Muscle of back (tissue), 11 donors: ENCODE measurements around the gene COG1. TPM values are rescaled to one million over a fixed set of nuclear protein-coding genes. Genes with fewer than 3 reads are reported as not detected.

ENCODE experiments used
- DNase-seq, 3 donors: peaks; one replicate each; pipeline versions ENCODE4 v3.0.0 to v3.0.0-alpha.2; 2013
- polyA plus RNA-seq, 10 donors: library from polyadenylated mRNA; unstranded; fragments of 120-200 nt; gene quantifications; one replicate each; pipeline ENCODE4 v1.2.1, GENCODE V29; 2013; ENCODE audit not compliant: insufficient read length in 10 of 10

Gene COG1
- polyA plus RNA-seq, 10 donors: 24.0 to 37.4 (median 31.1) TPM

GRCh38 chr17:73227379-73227778, 34.5 kb downstream of the COG1 start:
- no peak for DNase-seq

DNA sequence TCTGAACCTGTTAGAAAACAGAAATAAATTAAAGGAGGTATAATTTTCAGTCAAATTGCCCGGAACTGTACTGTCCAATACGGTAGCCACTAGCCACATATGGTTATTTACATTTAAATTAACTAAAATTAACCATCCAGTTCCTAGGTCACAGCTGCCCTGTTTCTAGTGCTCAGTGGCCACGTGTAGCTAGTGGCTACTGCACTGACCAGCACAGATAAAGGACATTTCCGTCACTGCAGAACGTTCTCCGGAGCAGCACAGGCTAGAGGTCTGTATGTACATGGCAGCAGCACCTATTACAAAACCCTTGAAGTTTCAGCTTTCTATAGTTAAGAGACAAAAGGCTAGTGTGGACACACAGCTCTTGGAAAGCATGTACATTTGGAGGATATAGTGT, 35.1 kb downstream of the COG1 start:
- DNase-seq: no peak

DNA sequence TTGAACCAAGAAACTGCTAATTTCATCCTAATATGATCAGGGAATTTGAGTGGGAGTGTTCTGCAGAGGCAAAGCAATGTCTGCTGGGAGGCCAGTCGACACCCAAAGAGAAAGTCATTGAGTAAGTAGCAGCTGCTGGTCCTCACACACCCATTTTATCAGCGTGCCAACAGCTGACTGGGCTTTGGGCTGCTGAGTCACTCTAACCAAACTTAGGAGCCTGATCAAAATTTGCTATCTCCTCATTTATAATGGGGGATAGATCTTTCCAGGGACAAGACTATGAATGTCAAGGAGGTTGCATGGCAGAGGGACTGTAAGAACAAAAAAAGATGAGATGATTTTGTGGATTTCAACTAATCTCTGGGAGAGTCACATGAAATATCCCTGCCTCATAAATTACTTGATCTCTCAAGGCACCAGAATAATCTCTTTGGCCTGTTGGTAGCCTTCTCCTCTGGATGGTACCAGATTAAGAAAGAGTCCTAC, 35.9 kb downstream of the COG1 start:
- peak; percentile 42 to 59 (median 58) for DNase-seq

DNA sequence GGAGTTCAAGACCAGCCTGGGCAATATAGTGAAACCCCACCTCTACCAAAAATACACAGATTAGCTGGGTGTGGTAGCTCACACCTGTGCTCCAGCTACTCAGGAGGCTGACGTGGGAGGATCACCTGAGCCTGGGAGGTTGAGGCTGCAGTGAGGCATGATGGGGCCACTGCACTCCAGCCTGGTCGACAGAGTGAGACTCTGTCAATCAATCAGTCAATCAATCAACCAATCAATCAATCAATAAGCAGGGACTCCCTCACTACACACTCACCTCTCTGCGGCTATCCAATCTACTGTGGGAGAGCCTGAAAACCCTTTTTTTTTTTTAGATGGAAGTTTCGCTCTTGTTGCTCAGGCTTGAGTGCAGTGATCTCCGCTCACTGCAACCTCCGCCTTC, 37.2 kb downstream of the COG1 start:
- no peak for DNase-seq

DNA sequence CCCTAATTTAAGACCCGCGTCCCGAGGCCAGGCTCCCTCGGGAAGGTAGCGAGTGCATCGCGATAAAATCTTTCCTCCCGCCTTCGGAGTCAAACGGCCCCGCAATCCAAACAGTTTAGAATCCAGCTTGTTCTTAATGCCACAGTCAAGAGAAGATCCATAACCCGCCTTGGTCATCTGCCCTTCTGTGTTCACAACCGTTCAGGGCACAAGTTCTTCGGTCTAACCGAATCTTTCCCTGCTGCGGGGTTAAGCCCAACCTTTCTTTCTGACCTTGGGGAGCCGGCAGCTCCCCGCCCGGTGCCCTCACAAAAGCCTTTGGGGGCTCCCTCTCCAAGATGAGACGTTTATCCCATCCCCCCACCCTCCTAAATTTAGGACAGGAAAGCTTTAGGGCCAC, 38.5 kb downstream of the COG1 start:
- peak in 1 of 3 donors; percentile 64 for DNase-seq

- DNase-seq: peak; percentile 95 to 98 (median 98)
Measured at GRCh38 chr17:73231841-73232586, 39.2 kb downstream of the COG1 start.

DNA sequence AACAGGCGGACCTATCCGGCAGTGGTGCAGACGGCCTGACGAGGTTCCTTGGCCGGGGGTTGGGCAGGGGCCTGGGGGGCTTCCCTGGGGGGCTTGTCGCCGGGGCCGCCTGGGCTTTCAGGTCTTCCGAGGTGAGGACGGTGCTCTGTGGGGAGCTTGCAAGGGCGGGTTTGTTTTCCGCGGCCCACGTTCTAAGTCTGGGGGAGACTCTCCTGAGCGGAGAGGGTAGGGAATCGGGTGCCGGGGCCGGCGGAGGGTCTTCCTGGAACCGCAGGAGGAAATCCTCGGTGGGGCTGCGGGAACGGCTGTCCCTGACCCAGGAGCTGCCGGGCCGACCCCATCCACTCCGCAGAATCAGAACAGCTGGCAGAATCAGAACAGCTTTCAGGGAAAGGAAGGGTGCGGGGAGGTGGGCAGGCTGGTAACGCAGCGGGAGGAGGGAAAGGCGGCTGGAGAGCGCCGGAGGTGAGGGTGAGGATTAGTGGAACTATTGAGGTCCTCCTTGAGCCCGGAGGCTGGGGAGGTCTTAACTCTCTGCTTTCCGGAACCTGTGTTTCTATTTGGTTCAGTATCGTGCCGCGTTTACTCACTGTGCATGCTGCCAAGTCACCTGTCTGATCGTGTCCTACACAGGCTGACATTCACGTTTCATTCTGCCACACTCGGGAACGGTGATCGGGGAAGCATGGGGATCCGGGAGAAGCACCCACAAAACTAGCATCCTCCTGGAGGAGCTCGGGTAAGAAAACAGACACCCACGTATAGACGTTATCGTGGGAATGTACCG, 39.9 kb downstream of the COG1 start:
- DNase-seq: no peak

- no peak for DNase-seq
Measured at GRCh38 chr17:73234736-73235135, 41.9 kb downstream of the COG1 start.

DNA sequence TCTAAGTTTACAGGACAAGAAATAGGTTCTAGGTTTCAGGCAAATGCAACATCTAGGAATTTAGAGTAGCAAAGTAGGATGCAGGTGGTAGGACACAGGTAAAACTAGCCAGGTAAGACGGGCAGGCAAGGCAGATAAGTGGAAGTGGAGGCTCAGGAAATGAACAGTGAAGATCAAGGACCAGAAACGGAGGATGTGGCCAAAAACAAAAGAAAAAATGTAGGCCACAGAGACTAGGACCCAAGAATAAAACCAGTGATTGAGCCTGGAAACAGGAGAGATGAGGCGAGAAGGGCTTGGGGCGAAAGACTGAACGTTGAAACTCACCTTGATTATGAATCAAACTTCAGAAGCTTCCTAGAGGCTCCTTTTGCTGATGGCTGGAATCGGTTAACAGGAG, 44.9 kb downstream of the COG1 start:
- no peak for DNase-seq

GRCh38 chr17:73240561-73240960, 47.7 kb downstream of the COG1 start:
- DNase-seq: no peak

DNA sequence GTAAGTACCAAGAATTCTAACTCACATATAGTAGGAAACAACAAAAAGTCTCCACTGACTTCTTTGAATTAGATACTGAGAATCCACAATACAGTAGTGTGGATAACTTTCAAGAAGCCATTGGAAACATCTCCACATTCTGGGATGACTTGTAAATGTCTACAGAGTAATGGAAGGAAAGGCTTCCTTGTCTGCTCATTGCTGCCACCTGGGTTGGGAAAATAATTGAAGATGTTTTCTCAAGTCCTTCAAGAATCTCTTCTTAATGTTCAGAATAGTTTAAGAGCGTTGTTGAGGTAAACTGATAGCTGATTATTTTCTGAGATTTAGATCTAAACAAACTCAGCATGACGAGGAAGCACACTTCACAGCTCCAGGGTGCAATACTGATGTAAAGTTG, 54.9 kb downstream of the COG1 start:
- DNase-seq: no peak

- DNase-seq: no peak
Measured at GRCh38 chr17:73248532-73248931, 55.7 kb downstream of the COG1 start.

GRCh38 chr17:73249700-73250099, 56.8 kb downstream of the COG1 start:
- no peak for DNase-seq

DNA sequence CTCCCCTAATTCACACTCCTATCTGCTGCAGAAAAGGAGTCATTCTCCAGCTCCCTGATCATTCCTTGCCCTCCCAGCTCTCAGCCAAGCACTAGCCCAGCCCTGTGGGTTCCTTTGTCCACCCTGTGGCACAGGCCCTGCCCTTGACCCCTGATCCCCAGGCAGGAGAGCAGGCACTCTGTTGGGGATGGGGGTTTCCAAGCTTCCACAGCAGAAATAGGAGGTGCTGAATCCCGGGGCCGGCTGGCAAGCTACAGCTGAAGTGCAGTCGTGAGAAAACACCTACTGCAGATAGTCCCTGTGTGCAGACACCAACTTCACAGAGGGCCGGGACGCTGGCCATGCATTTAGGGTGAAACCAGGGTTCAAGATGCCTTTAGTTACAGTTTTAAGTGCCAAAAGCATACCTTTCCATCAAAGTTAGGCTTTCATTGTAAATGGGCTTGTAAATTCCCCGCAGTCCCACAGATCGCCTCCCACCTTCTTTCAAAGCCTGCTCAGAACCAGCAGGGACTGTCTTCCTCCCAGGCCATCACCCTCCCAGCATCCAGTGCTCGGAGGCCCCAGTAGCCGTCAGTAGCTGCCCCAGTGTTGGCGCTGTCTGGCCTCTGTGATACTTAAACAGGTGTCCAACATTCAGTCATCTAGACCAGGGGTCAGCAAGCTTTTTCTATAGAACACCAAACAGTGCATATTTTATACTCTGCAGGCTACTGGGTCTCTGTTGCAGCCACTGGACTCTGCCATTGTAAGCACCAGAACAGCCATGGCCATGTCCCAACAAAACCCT, 58.2 kb downstream of the COG1 start:
- DNase-seq: no peak

DNA sequence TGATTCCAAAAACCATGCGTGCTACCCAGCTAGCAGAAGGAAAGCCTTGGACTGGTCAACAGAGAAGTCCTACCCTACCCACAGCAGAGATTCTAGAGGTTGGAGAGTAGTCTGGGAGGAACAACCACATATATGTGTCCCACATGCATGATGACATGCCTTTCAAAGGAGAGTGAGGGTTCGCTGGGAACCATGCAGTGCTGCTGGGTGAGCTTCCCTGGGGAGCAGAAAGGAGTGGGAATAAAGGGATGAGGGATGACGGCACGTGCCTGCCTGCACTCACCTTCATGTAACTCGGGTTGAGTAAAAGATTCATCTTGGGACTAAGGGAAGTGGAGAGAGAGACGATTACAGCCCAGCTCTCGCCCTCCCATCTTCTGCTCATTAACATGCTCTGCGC, 59.0 kb downstream of the COG1 start:
- no peak for DNase-seq

DNA sequence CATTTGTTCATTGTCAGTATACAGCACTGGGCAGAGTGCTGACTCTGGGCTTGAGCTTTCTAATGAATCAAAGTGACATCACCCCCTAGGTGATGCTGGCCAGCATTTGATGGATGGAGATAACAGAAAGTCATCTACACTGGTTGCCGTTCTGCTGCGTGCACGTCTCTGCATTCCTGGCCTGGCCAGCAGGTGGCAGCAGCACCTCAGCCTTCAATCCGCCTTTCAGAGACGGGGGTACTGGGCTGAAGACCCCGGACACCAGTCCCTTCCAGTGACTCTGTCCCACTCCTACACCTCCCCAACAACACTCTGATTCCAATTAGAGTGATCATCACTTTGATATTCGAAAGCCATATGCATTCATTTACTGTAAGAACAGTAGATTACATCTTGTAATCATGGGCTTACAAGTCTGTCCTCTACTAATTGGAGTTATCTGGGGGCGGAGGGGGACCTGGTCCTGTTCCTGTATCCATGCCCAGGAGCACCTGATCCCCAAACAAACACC, 62.9 kb downstream of the COG1 start:
- DNase-seq: peak; percentile 16 to 70 (median 61)

GRCh38 chr17:73256220-73256619, 63.4 kb downstream of the COG1 start:
- no peak for DNase-seq

DNA sequence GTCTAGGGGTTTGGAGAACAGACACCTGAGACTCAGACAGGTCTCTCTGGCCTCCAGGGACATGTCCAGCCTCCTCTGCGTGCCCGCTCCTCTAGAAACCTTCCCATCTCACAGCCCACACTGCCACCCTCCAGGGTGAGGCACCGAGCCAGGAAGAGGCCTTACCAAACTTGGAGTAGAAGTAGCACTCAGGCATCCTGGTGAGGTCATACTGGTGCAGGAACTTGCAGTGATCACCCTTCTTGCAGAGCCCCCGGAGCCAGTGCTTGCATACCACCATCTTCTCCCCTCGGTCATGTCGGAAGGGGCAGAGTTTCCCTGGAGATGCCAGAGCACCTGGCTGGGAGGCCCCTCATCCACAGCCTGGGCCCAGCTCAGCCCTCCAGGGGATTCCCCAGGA, 64.7 kb downstream of the COG1 start:
- no peak for DNase-seq
